Measurements from ENCODE around the gene GUCY1A1. TPM values are rescaled to one million over a fixed set of nuclear protein-coding genes. Genes with fewer than 3 reads are reported as not detected.

GUCY1A1 gene
- total RNA-seq, 1 donor = not detected

- Histone ChIP-seq H3K9me3 (ENCODE audit: low read depth, low read length) (no peaks in the 10 kb centered on the region), H3K4me1 (ENCODE audit: insufficient read depth, low read length) (no peaks in the 10 kb centered on the region), H3K36me3 (ENCODE audit: insufficient read depth, low read length) (no peaks in the 10 kb centered on the region), H3K27ac (ENCODE audit: low read depth, low read length) (no peak overlapping the region), H3K79me2 (ENCODE audit: insufficient read depth, low read length) (no peaks in the 10 kb centered on the region), H2AFZ (ENCODE audit: low read length) (no peak overlapping the region), H3K4me3 (ENCODE audit: insufficient read depth, low read length) (no peak overlapping the region), H3K4me2 (ENCODE audit: insufficient read depth, low read length) (no peak overlapping the region), H3K27me3 (ENCODE audit: insufficient read depth, low read length) (no peaks in the 10 kb centered on the region), H4K20me1 (ENCODE audit: insufficient read depth, low read length) (no peaks in the 10 kb centered on the region)
- TF ChIP-seq CTCF (IDR thresholded peaks at IDR 0.05; ENCODE audit: extremely low read depth, low read depth, low read length) = no peak
- no peak for DNase-seq (ENCODE audit: insufficient read length, low spot score, missing footprints)
Observed at GRCh38 chr4:155653052-155653451, 13.6 kb upstream of the GUCY1A1 start.

- Histone ChIP-seq H3K27ac (ENCODE audit: low read depth, low read length) (no peak overlapping the region), H3K27me3 (ENCODE audit: insufficient read depth, low read length) (no peaks in the 10 kb centered on the region), H3K79me2 (ENCODE audit: insufficient read depth, low read length) (no peaks in the 10 kb centered on the region), H3K36me3 (ENCODE audit: insufficient read depth, low read length) (no peaks in the 10 kb centered on the region), H3K9me3 (ENCODE audit: low read depth, low read length) (no peaks in the 10 kb centered on the region), H3K4me3 (ENCODE audit: insufficient read depth, low read length) (no peak overlapping the region), H2AFZ (ENCODE audit: low read length) (no peak overlapping the region), H3K4me1 (ENCODE audit: insufficient read depth, low read length) (no peaks in the 10 kb centered on the region), H4K20me1 (ENCODE audit: insufficient read depth, low read length) (no peaks in the 10 kb centered on the region), H3K4me2 (ENCODE audit: insufficient read depth, low read length) (no peak overlapping the region)
- no peak for TF ChIP-seq CTCF (IDR thresholded peaks at IDR 0.05; ENCODE audit: extremely low read depth, low read depth, low read length)
- DNase-seq (ENCODE audit: insufficient read length, low spot score, missing footprints) = no peak
Observed at GRCh38 chr4:155656025-155656424, 10.6 kb upstream of the GUCY1A1 start.

- Histone ChIP-seq H2AFZ (ENCODE audit: low read length) (no peak overlapping the region), H3K4me2 (ENCODE audit: insufficient read depth, low read length) (no peak overlapping the region), H3K9me3 (ENCODE audit: low read depth, low read length) (no peaks in the 10 kb centered on the region), H3K4me1 (ENCODE audit: insufficient read depth, low read length) (no peaks in the 10 kb centered on the region), H3K27ac (ENCODE audit: low read depth, low read length) (no peak overlapping the region), H3K36me3 (ENCODE audit: insufficient read depth, low read length) (no peaks in the 10 kb centered on the region), H3K4me3 (ENCODE audit: insufficient read depth, low read length) (no peak overlapping the region), H3K27me3 (ENCODE audit: insufficient read depth, low read length) (no peaks in the 10 kb centered on the region), H3K79me2 (ENCODE audit: insufficient read depth, low read length) (no peaks in the 10 kb centered on the region), H4K20me1 (ENCODE audit: insufficient read depth, low read length) (no peaks in the 10 kb centered on the region)
- no peak for DNase-seq (ENCODE audit: insufficient read length, low spot score, missing footprints)
- no peak for TF ChIP-seq CTCF (IDR thresholded peaks at IDR 0.05; ENCODE audit: extremely low read depth, low read depth, low read length)
Observed at GRCh38 chr4:155657169-155657568, 9.5 kb upstream of the GUCY1A1 start.

GRCh38 chr4:155657985-155658680, 8.5 kb upstream of the GUCY1A1 start:
- TF ChIP-seq CTCF (IDR thresholded peaks at IDR 0.05; ENCODE audit: extremely low read depth, low read depth, low read length) = no peak
- no peak overlapping the region for H3K27ac ChIP-seq (ENCODE audit: low read depth, low read length)
- no peaks in the 10 kb centered on the region for H3K4me1 ChIP-seq (ENCODE audit: insufficient read depth, low read length)
- H3K9me3 ChIP-seq (ENCODE audit: low read depth, low read length) = no peaks in the 10 kb centered on the region
- H3K79me2 ChIP-seq (ENCODE audit: insufficient read depth, low read length) = no peaks in the 10 kb centered on the region
- no peak overlapping the region for H3K4me3 ChIP-seq (ENCODE audit: insufficient read depth, low read length)
- no peaks in the 10 kb centered on the region for H3K27me3 ChIP-seq (ENCODE audit: insufficient read depth, low read length)
- no peaks in the 10 kb centered on the region for H4K20me1 ChIP-seq (ENCODE audit: insufficient read depth, low read length)
- no peaks in the 10 kb centered on the region for H3K36me3 ChIP-seq (ENCODE audit: insufficient read depth, low read length)
- H3K4me2 ChIP-seq (ENCODE audit: insufficient read depth, low read length) = no peak overlapping the region
- DNase-seq (ENCODE audit: insufficient read length, low spot score, missing footprints) = no peak
- no peak overlapping the region for H2AFZ ChIP-seq (ENCODE audit: low read length)

Measured in osteoblast (primary cell).